ENCODE results near the gene DIP2C.
A peak's percentile ranks its signal among the peaks of the same experiment; 100 is the strongest.
"Not testable (repeated sequence)": the region's sequence is repeated elsewhere in the genome, so short reads cannot be mapped to it uniquely, and the experiment has no call there.

The DIP2C gene

GRCh38 chr10:517241-517830 lies 172.1 kb downstream of the DIP2C start:
- peak; percentile 51 for DNase-seq (ENCODE audit: low spot score)

- peak; percentile 35 for DNase-seq (ENCODE audit: low spot score)
These were observed 172.7 kb downstream of the DIP2C start for GRCh38 chr10:516764-517163.

- DNase-seq (ENCODE audit: low spot score) = no peak
These were observed 173.8 kb downstream of the DIP2C start for GRCh38 chr10:515674-516073.

GRCh38 chr10:514137-514671 lies 175.3 kb downstream of the DIP2C start:
- DNase-seq (ENCODE audit: low spot score) = no peak

- no peak for DNase-seq (ENCODE audit: low spot score)
These were observed 176.1 kb downstream of the DIP2C start for GRCh38 chr10:513393-513792.

GRCh38 chr10:512661-513060 lies 176.8 kb downstream of the DIP2C start:
- not testable (repeated sequence) for DNase-seq (ENCODE audit: low spot score)

DNA sequence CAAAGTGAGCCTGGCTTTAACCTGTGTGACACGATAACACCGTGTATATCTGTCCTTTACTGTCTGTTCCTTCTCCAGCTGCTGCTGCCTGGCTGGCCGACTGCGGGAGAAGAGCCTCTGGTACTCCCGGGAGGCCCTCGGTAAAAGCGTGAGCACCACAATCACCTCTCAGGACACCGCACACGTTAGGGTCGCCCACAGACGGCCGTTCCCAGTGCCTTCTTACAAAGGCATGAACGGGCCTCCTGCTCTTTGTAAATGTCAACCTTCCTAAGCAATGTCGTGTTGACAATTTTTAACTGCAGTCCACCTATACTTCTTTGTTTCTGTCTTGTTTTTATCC lies 177.6 kb downstream of the DIP2C start:
- DNase-seq (ENCODE audit: low spot score) = peak; percentile 57

- DNase-seq (ENCODE audit: low spot score) = peak; percentile 92
These were observed 178.2 kb downstream of the DIP2C start for GRCh38 chr10:511101-511848.

- DNase-seq (ENCODE audit: low spot score) = no peak
These were observed 179.0 kb downstream of the DIP2C start for GRCh38 chr10:510415-510881.

- DNase-seq (ENCODE audit: low spot score) = no peak
These were observed 179.9 kb downstream of the DIP2C start for GRCh38 chr10:509361-510102.

DNA sequence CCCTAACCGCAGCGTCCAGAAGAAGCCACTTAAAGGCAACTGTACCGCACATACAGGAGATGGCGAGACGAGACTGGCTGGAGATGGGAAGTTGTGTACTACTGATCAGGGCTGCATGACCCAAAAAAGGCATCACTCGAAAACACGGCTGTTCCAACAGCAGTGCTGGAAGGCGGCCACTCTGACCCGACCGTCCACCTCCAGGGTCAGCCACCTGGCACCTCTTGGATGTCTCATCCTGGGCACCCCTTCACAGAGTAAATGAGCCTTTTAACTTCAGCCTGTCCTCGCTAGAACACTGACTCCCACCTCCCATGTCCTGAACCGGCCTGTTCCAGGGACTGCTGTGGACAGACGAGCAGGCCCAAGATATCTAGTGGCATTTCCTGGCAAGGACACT lies 180.7 kb downstream of the DIP2C start:
- no peak for DNase-seq (ENCODE audit: low spot score)

- no peak for DNase-seq (ENCODE audit: low spot score)
These were observed 181.5 kb downstream of the DIP2C start for GRCh38 chr10:507908-508444.

DNA sequence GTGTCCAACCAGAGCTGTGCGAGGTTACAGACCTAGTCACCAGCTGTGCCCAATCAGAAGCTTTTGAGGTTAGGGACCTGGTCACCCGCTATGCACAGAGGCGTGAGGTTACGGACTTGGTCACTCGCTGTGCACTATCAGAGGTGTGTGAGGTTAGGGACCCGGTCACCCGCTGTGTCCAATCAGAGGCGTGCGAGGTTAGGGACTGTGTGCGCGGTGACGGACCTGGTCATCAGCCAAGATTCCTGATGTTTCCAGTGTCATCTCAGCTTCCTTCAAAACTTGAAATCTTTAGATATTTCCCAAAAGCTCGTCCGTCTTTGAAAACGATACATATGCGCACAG lies 182.1 kb downstream of the DIP2C start:
- DNase-seq (ENCODE audit: low spot score) = no peak

DNA sequence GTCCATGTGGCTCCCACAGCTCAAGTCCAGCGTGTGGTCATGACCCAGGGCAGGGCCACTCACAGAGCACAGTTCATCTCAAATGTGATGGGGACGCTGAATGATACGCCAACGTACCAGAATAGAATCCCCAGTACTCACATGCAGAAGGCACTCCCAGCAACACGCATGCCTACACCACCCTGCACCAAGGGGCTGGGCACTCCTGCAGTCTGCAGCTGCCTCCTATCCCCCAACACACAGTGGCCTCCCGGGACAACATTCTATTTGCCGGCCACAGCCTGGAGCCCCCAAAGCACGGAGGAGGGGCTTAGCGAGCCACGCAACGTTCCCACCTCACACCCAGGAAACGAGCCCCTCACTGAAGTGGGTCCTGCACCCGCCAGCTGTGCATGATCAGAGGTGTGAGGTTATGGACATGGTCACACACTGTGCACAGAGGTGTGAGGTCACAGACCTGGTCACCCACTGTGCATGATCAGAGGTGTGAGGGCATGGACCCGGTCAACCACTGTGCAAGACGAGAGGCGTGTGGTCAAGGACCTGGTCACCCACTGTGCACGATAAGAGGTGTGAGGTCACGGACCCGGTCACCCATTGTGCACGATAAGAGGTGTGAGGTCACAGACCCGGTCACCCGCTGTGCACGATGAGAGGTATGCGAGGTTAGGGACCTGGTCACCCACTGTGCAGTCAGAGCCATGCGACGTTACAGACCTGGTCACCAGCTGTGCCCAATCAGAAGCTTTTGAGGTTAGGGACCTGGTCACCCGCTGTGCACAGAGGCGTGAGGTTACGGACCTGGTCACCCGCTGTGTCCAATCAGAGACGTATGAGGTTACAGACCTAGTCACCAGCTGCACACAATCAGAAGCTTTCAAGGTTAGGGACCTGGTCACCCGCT lies 182.8 kb downstream of the DIP2C start:
- no peak for DNase-seq (ENCODE audit: low spot score)

GRCh38 chr10:505419-505818 lies 184.0 kb downstream of the DIP2C start:
- no peak for DNase-seq (ENCODE audit: low spot score)

DNA sequence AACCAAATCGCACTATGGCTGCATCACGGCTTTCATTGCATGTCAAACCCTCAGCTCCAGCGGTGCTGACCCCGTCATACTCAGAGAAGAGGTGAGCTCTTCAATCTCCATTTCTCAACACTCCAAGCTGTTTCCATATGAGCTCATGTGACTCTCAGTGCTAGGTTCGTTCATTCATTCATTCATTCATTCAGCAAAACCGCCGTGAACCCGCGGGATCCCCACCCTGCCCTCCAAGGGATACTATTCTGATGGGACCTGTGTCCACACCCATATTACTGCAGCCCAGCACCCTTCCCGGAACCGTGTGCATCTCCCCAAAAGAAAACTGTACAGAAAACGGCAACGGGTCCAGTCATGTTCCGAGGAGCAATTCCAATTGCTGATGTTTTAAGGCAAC lies 184.7 kb downstream of the DIP2C start:
- DNase-seq (ENCODE audit: low spot score) = no peak

DNA sequence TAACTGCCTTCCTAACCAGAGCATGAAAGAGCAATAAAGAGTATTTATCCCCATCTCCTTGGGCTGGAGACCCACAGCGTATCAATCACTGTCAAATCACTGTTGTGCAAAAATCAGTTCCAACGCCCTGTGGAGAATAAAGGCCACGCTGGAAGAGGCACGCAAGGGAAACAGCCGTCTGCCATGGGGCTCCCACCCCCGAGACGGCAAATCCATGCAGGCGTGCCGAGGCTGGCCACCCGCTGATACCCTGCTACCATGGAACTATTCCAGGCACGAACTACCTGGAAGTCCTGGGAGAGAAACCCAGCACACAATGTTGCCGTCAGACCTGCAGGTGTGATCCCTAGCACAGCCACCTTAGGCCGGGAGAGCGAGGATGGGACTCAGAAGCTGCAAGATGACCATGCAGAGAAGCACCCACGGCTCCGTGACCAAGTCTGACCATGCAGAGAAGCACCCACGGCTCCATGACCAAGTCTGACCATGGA lies 185.3 kb downstream of the DIP2C start:
- DNase-seq (ENCODE audit: low spot score) = no peak

DNA sequence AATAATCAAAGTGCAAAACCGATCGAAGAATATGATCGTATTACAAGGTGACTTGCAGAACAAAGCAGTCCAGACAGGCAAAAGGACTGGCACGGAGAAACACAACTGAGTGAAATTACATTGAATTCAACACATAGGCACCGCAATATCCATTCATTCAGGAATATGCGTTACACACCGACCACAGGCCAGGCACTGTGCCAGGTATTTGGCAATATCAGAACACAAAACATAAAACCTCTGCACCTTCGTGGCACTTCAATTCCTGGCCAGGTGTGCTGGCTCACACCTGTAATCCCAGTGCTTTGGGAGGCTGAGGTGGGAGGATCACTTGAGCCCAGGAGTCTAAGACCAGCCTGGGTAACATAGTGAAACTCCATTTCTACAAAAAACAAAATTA lies 187.9 kb downstream of the DIP2C start:
- DNase-seq (ENCODE audit: low spot score) = no peak

GRCh38 chr10:500876-501275 lies 188.6 kb downstream of the DIP2C start:
- DNase-seq (ENCODE audit: low spot score) = no peak

- no peak for DNase-seq (ENCODE audit: low spot score)
These were observed 189.5 kb downstream of the DIP2C start for GRCh38 chr10:499991-500390.
